HUES48 (cell line): ENCODE results near the gene CUX1.
A peak's percentile ranks its signal among the peaks of the same experiment; 100 is the strongest.

Source experiments
- H3K27ac ChIP-seq: one replicate; pipeline ENCODE4 v1.7.0; 2013; ENCODE audit warnings: low read depth, low read length, inconsistent platforms
- H3K27me3 ChIP-seq: 2 replicates; pipeline ENCODE4 v1.6.1; 2013; ENCODE audit warnings: mild to moderate bottlenecking, low read length; ENCODE audit not compliant: control insufficient read depth, insufficient read depth
- H3K36me3 ChIP-seq: 2 replicates; pipeline ENCODE4 v1.6.1; 2013; ENCODE audit warnings: low read length; ENCODE audit not compliant: control insufficient read depth, insufficient read depth
- H3K4me1 ChIP-seq: 2 replicates; pipeline ENCODE4 v1.6.1; 2013; ENCODE audit warnings: mild to moderate bottlenecking, low read length; ENCODE audit not compliant: control insufficient read depth, insufficient read depth
- H3K4me3 ChIP-seq: 2 replicates; pipeline ENCODE4 v1.5.1; 2013; ENCODE audit warnings: mild to moderate bottlenecking, low read depth, low read length
- H3K9ac ChIP-seq: 2 replicates; pipeline ENCODE4 v1.6.1; 2013; ENCODE audit warnings: mild to moderate bottlenecking, low read depth, low read length, moderate library complexity
- H3K9me3 ChIP-seq: 2 replicates; pipeline ENCODE4 v1.6.1; 2013; ENCODE audit warnings: low read length; ENCODE audit not compliant: control insufficient read depth, insufficient read depth

The CUX1 gene

GRCh38 chr7:102230593-102230992, 413.2 kb downstream of the CUX1 start:
- Histone ChIP-seq H3K27me3 (no peaks in the 10 kb centered on the region), H3K9ac (no peak overlapping the region), H3K9me3 (no peaks in the 10 kb centered on the region), H3K4me3 (no peak overlapping the region), H3K4me1 (no peaks in the 10 kb centered on the region), H3K27ac (no peak overlapping the region), H3K36me3 (peaks cover 49% of the 10 kb centered on the region)

- Histone ChIP-seq H3K4me1 (no peaks in the 10 kb centered on the region), H3K9ac (no peak overlapping the region), H3K9me3 (no peaks in the 10 kb centered on the region), H3K27ac (peak overlapping the region; percentile 51), H3K4me3 (no peak overlapping the region), H3K27me3 (no peaks in the 10 kb centered on the region), H3K36me3 (peaks cover 47% of the 10 kb centered on the region)
These were observed 415.3 kb downstream of the CUX1 start for GRCh38 chr7:102232611-102233286.

GRCh38 chr7:102234131-102234530, 416.7 kb downstream of the CUX1 start:
- no peaks in the 10 kb centered on the region for H3K27me3 ChIP-seq
- peaks cover 39% of the 10 kb centered on the region for H3K36me3 ChIP-seq
- H3K4me1 ChIP-seq: no peaks in the 10 kb centered on the region
- no peak overlapping the region for H3K27ac ChIP-seq
- no peaks in the 10 kb centered on the region for H3K9me3 ChIP-seq
- no peak overlapping the region for H3K9ac ChIP-seq
- no peak overlapping the region for H3K4me3 ChIP-seq

- H3K36me3 ChIP-seq: peaks cover 40% of the 10 kb centered on the region
- H3K9me3 ChIP-seq: no peaks in the 10 kb centered on the region
- no peak overlapping the region for H3K4me3 ChIP-seq
- no peaks in the 10 kb centered on the region for H3K27me3 ChIP-seq
- H3K4me1 ChIP-seq: no peaks in the 10 kb centered on the region
- no peak overlapping the region for H3K27ac ChIP-seq
- H3K9ac ChIP-seq: no peak overlapping the region
These were observed 417.6 kb downstream of the CUX1 start for GRCh38 chr7:102234801-102235550.

- Histone ChIP-seq H3K36me3 (peaks cover 43% of the 10 kb centered on the region), H3K9ac (no peak overlapping the region), H3K9me3 (no peaks in the 10 kb centered on the region), H3K4me3 (no peak overlapping the region), H3K27ac (peak overlapping the region; percentile 35), H3K4me1 (no peaks in the 10 kb centered on the region), H3K27me3 (no peaks in the 10 kb centered on the region)
These were observed 418.7 kb downstream of the CUX1 start for GRCh38 chr7:102236102-102236501.

GRCh38 chr7:102236592-102237287, 419.3 kb downstream of the CUX1 start:
- Histone ChIP-seq H3K4me3 (no peak overlapping the region), H3K4me1 (no peaks in the 10 kb centered on the region), H3K9ac (no peak overlapping the region), H3K36me3 (peaks cover 47% of the 10 kb centered on the region), H3K27ac (no peak overlapping the region), H3K9me3 (no peaks in the 10 kb centered on the region), H3K27me3 (no peaks in the 10 kb centered on the region)

GRCh38 chr7:102239206-102239820, 421.9 kb downstream of the CUX1 start:
- no peak overlapping the region for H3K9ac ChIP-seq
- no peaks in the 10 kb centered on the region for H3K27me3 ChIP-seq
- no peaks in the 10 kb centered on the region for H3K4me1 ChIP-seq
- H3K27ac ChIP-seq: no peak overlapping the region
- peaks cover 37% of the 10 kb centered on the region for H3K36me3 ChIP-seq
- H3K4me3 ChIP-seq: no peak overlapping the region
- H3K9me3 ChIP-seq: no peaks in the 10 kb centered on the region

GRCh38 chr7:102241431-102241830, 424.0 kb downstream of the CUX1 start:
- Histone ChIP-seq H3K4me1 (no peaks in the 10 kb centered on the region), H3K27me3 (no peaks in the 10 kb centered on the region), H3K36me3 (peaks cover 29% of the 10 kb centered on the region), H3K9ac (no peak overlapping the region), H3K4me3 (no peak overlapping the region), H3K9me3 (no peaks in the 10 kb centered on the region), H3K27ac (no peak overlapping the region)

GRCh38 chr7:102244601-102245000, 427.2 kb downstream of the CUX1 start:
- Histone ChIP-seq H3K36me3 (peaks cover 24% of the 10 kb centered on the region), H3K9ac (no peak overlapping the region)

GRCh38 chr7:102248081-102248455, 430.6 kb downstream of the CUX1 start:
- H3K9me3 ChIP-seq: no peaks in the 10 kb centered on the region
- no peak overlapping the region for H3K9ac ChIP-seq
- no peak overlapping the region for H3K4me3 ChIP-seq
- H3K27me3 ChIP-seq: no peaks in the 10 kb centered on the region
- H3K27ac ChIP-seq: no peak overlapping the region
- H3K4me1 ChIP-seq: 0 out of 2 replicates have a peak, but pooled peaks cover 2% of the 10 kb centered on the region
- H3K36me3 ChIP-seq: peaks cover 17% of the 10 kb centered on the region

More at GRCh38 chr7:102244601-102245000, 427.2 kb downstream of the CUX1 start:
- Histone ChIP-seq H3K4me1 (no peaks in the 10 kb centered on the region), H3K27ac (no peak overlapping the region), H3K27me3 (no peaks in the 10 kb centered on the region), H3K9me3 (no peaks in the 10 kb centered on the region), H3K4me3 (no peak overlapping the region)
